BE2C (cell line): ENCODE measurements around the gene MYO10.

ENCODE experiments used
- DNase-seq: peaks from one replicate; pipeline ENCODE4 v3.0.0-alpha.2; 2020
- H3K27me3 ChIP-seq: fragments of 250-450 bp; sonication (Bioruptor Pico); 2 replicates; pipeline ENCODE4 v1.5.1; 2020; ENCODE audit warnings: mild to moderate bottlenecking
- H3K36me3 ChIP-seq: fragments of 250-450 bp; sonication (Bioruptor Pico); 2 replicates; pipeline ENCODE4 v1.5.1; 2020; ENCODE audit warnings: mild to moderate bottlenecking
- H3K4me1 ChIP-seq: fragments of 250-450 bp; sonication (Bioruptor Pico); 2 replicates; pipeline ENCODE4 v1.5.1; 2020
- H3K4me3 ChIP-seq: 2 replicates; pipeline ENCODE4 v1.5.1; 2011; ENCODE audit warnings: low read depth, low read length
- H3K9me3 ChIP-seq: fragments of 250-450 bp; sonication (Bioruptor Pico); 2 replicates; pipeline ENCODE4 v1.5.1; 2020
- CTCF ChIP-seq: IDR thresholded peaks from 2 replicates; pipeline ENCODE4 v1.5.1; 2012; ENCODE audit warnings: mild to moderate bottlenecking, low read depth, low read length

The MYO10 gene

GRCh38 chr5:16916262-16916878 is 19.7 kb downstream of the MYO10 start:
- H3K36me3 ChIP-seq, result no peaks in the 10 kb centered on the region
- no peak for DNase-seq
- H3K9me3 ChIP-seq, result no peaks in the 10 kb centered on the region
- H3K4me1 ChIP-seq, result no peaks in the 10 kb centered on the region
- no peaks in the 10 kb centered on the region for H3K27me3 ChIP-seq
- TF ChIP-seq CTCF, result no peak
- no peak overlapping the region for H3K4me3 ChIP-seq

- Histone ChIP-seq H3K36me3 (no peaks in the 10 kb centered on the region), H3K27me3 (no peaks in the 10 kb centered on the region), H3K4me3 (no peak overlapping the region), H3K9me3 (no peaks in the 10 kb centered on the region), H3K4me1 (no peaks in the 10 kb centered on the region)
- no peak for TF ChIP-seq CTCF
- DNase-seq, result no peak
Observed at GRCh38 chr5:16914584-16914983, 21.5 kb downstream of the MYO10 start.

- H3K4me3 ChIP-seq, result no peak overlapping the region
- DNase-seq, result no peak
- no peaks in the 10 kb centered on the region for H3K4me1 ChIP-seq
- H3K27me3 ChIP-seq, result no peaks in the 10 kb centered on the region
- no peaks in the 10 kb centered on the region for H3K9me3 ChIP-seq
- no peak for TF ChIP-seq CTCF
- H3K36me3 ChIP-seq, result no peaks in the 10 kb centered on the region
Observed at GRCh38 chr5:16914108-16914435, 22.0 kb downstream of the MYO10 start.

GRCh38 chr5:16913187-16914107 is 22.6 kb downstream of the MYO10 start:
- H3K27me3 ChIP-seq, result no peaks in the 10 kb centered on the region
- H3K4me1 ChIP-seq, result no peaks in the 10 kb centered on the region
- no peaks in the 10 kb centered on the region for H3K9me3 ChIP-seq
- no peak for TF ChIP-seq CTCF
- DNase-seq, result no peak
- no peak overlapping the region for H3K4me3 ChIP-seq
- no peaks in the 10 kb centered on the region for H3K36me3 ChIP-seq

- H3K9me3 ChIP-seq, result no peaks in the 10 kb centered on the region
- no peak for DNase-seq
- H3K4me3 ChIP-seq, result no peak overlapping the region
- H3K4me1 ChIP-seq, result no peaks in the 10 kb centered on the region
- no peaks in the 10 kb centered on the region for H3K36me3 ChIP-seq
- TF ChIP-seq CTCF, result no peak
- H3K27me3 ChIP-seq, result no peaks in the 10 kb centered on the region
Observed at GRCh38 chr5:16912080-16912479, 24.0 kb downstream of the MYO10 start.

- no peak for DNase-seq
- no peaks in the 10 kb centered on the region for H3K4me1 ChIP-seq
- no peak for TF ChIP-seq CTCF
- no peaks in the 10 kb centered on the region for H3K9me3 ChIP-seq
- no peaks in the 10 kb centered on the region for H3K36me3 ChIP-seq
- no peak overlapping the region for H3K4me3 ChIP-seq
- no peaks in the 10 kb centered on the region for H3K27me3 ChIP-seq
Observed at GRCh38 chr5:16909464-16909863, 26.6 kb downstream of the MYO10 start.
